Hepatocyte (in vitro differentiated cells): ENCODE measurements around the gene CTNNA2. TPM values are rescaled to one million over a fixed set of nuclear protein-coding genes. Genes with fewer than 3 reads are reported as not detected.
"Not testable (repeated sequence)": the region's sequence is repeated elsewhere in the genome, so short reads cannot be mapped to it uniquely, and the experiment has no call there.

Source experiments
- DNase-seq: peaks from one replicate; pipeline ENCODE4 v3.0.0-alpha.2; 2016; ENCODE audit warnings: low spot score
- H2AFZ ChIP-seq: fragments of 200-600 bp; sonication (generic); 2 replicates; pipeline ENCODE4 v1.6.0; 2016; ENCODE audit warnings: antibody characterized with exemption, mild to moderate bottlenecking
- H3K27ac ChIP-seq: fragments of 200-600 bp; sonication (generic); 2 replicates; pipeline ENCODE4 v1.5.1; 2016; ENCODE audit warnings: mild to moderate bottlenecking
- H3K27me3 ChIP-seq: fragments of 200-600 bp; sonication (generic); 2 replicates; pipeline ENCODE4 v1.6.1; 2016
- H3K36me3 ChIP-seq: fragments of 200-600 bp; sonication (generic); replicated peaks from 2 replicates; pipeline ENCODE4 v1.5.1; 2016; ENCODE audit warnings: low read depth; ENCODE audit not compliant: insufficient read depth
- H3K4me1 ChIP-seq: fragments of 200-600 bp; sonication (generic); 2 replicates; pipeline ENCODE4 v1.5.1; 2016; ENCODE audit warnings: mild to moderate bottlenecking, moderate library complexity; ENCODE audit not compliant: insufficient read depth
- H3K4me2 ChIP-seq: fragments of 200-600 bp; sonication (generic); 2 replicates; pipeline ENCODE4 v1.6.0; 2016
- H3K4me3 ChIP-seq: fragments of 200-600 bp; sonication (generic); 2 replicates; pipeline ENCODE4 v1.5.1; 2016; ENCODE audit warnings: mild to moderate bottlenecking
- H3K79me2 ChIP-seq: fragments of 200-600 bp; sonication (generic); 2 replicates; pipeline ENCODE4 v1.6.0; 2017; ENCODE audit warnings: mild to moderate bottlenecking
- H3K9me2 ChIP-seq: fragments of 200-600 bp; sonication (generic); replicated peaks from 2 replicates; pipeline ENCODE4 v1.6.0; 2017; ENCODE audit warnings: mild to moderate bottlenecking; ENCODE audit not compliant: insufficient read depth
- H3K9me3 ChIP-seq: fragments of 200-600 bp; sonication (generic); 2 replicates; pipeline ENCODE4 v1.5.1; 2016; ENCODE audit warnings: low read depth, mild to moderate bottlenecking
- H4K20me1 ChIP-seq: fragments of 200-600 bp; sonication (generic); 2 replicates; pipeline ENCODE4 v1.6.0; 2016; ENCODE audit warnings: mild to moderate bottlenecking; ENCODE audit not compliant: insufficient read depth, poor library complexity, severe bottlenecking
- CTCF ChIP-seq: fragments of 200-600 bp; sonication (generic); IDR thresholded peaks from 2 replicates; pipeline ENCODE4 v1.5.1; 2016; ENCODE audit warnings: antibody characterized with exemption, mild to moderate bottlenecking; ENCODE audit not compliant: poor library complexity
- EZH2 ChIP-seq: fragments of 200-600 bp; sonication (generic); IDR thresholded peaks from 2 replicates; pipeline ENCODE4 v1.6.1; 2016; ENCODE audit warnings: antibody characterized with exemption, mild to moderate bottlenecking, borderline replicate concordance
- EZH2phosphoT487 ChIP-seq: fragments of 200-600 bp; sonication (generic); IDR thresholded peaks from one replicate; pipeline ENCODE4 v1.6.1; 2018; ENCODE audit warnings: antibody characterized with exemption, mild to moderate bottlenecking, low read depth, moderate library complexity; ENCODE audit not compliant: unreplicated experiment, severe bottlenecking
- WGBS: methylation state at CpG from one replicate; pipeline ENCODE4 v1.1.6; 2016; ENCODE audit warnings: low lambda C conversion rate; ENCODE audit errors: missing lambda C conversion rate; 5-methylcytosine and 5-hydroxymethylcytosine counted together
- polyA plus RNA-seq: library from polyadenylated mRNA; unstranded; fragments of >200 nt; fragmentation: Nextera tagmentation; extraction: Ambion mirVana; gene quantifications from 2 replicates; pipeline ENCODE4 v1.2.1, GENCODE V29; 2016
- total RNA-seq: library from RNA; depleted of rRNA; stranded (reverse); fragments of >200 nt; gene quantifications from 2 replicates; pipeline ENCODE4 v1.2.3, GENCODE V29; 2014

The CTNNA2 gene
- total and polyA plus RNA-seq, 2 experiments from 2014 or later = 0.79 to 4.4 TPM

DNA sequence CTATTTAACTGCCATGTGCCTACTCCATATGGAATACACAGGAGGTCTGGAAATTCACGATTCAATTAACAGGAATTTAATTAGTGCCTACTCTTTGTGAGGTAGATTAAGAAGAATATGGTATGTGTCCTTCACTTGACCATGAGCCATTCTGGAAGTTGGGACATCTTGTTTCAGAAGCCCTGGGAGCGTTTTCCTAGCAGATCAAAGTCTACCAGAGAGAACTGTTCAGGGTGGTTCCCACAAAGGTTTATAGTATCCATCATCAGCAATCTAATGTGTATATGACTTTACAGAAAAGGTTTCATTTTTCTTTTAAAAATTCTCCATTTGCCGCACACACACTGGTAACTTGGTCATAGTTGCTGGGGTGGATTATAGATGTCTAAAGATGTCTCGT lies 632.6 kb downstream of the CTNNA2 start:
- Histone ChIP-seq H2AFZ (no peak overlapping the region), H3K27me3 (no peaks in the 10 kb centered on the region), H3K9me2 (no peaks in the 10 kb centered on the region), H4K20me1 (no peaks in the 10 kb centered on the region), H3K79me2 (no peaks in the 10 kb centered on the region), H3K4me1 (peaks cover 3% of the 10 kb centered on the region), H3K9me3 (no peaks in the 10 kb centered on the region), H3K4me2 (no peak overlapping the region), H3K4me3 (no peak overlapping the region), H3K27ac (no peak overlapping the region), H3K36me3 (no peaks in the 10 kb centered on the region)
- no peak for TF ChIP-seq CTCF
- TF ChIP-seq EZH2phosphoT487 = no peak
- TF ChIP-seq EZH2 = no peak
- DNase-seq = no peak
- 91% methylated on average over 4 of the region's 4 CpGs for WGBS

GRCh38 chr2:80146757-80147156 lies 633.9 kb downstream of the CTNNA2 start:
- not testable (repeated sequence) for H3K79me2 ChIP-seq, H3K27me3 ChIP-seq, H3K4me3 ChIP-seq, H3K9me3 ChIP-seq, H3K4me2 ChIP-seq, H2AFZ ChIP-seq, H3K27ac ChIP-seq, H3K9me2 ChIP-seq, DNase-seq, H3K36me3 ChIP-seq, H4K20me1 ChIP-seq, H3K4me1 ChIP-seq
- 97% methylated on average over 5 of the region's 5 CpGs for WGBS

DNA sequence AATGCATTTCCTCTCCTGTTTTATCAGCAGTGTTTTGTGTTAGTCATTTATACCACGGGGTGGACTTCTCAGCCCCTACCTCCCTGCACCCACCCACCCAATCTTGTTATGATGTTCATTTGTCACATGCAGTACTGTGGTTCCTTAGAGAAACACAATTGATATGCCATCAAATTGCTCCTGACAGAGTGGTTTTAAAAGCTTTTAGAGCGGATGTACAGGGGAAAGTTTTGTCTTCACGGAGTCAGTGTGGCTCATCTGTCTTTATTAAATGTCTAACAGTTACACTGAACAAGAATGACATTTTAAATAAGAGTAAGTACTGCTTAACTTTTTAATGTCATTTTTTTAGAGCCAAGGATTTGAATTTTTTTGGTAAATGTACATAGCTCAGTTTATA lies 634.8 kb downstream of the CTNNA2 start:
- Histone ChIP-seq H3K36me3 (no peaks in the 10 kb centered on the region), H3K4me2 (no peak overlapping the region), H2AFZ (no peak overlapping the region), H3K4me3 (no peak overlapping the region), H4K20me1 (no peaks in the 10 kb centered on the region), H3K9me3 (no peaks in the 10 kb centered on the region), H3K27me3 (no peaks in the 10 kb centered on the region), H3K79me2 (no peaks in the 10 kb centered on the region), H3K4me1 (peaks cover 3% of the 10 kb centered on the region), H3K9me2 (no peaks in the 10 kb centered on the region), H3K27ac (no peak overlapping the region)
- TF ChIP-seq CTCF = no peak
- no peak for TF ChIP-seq EZH2
- no peak for TF ChIP-seq EZH2phosphoT487
- no peak for DNase-seq
- WGBS = 50% methylated on average over 3 of the region's 3 CpGs

DNA sequence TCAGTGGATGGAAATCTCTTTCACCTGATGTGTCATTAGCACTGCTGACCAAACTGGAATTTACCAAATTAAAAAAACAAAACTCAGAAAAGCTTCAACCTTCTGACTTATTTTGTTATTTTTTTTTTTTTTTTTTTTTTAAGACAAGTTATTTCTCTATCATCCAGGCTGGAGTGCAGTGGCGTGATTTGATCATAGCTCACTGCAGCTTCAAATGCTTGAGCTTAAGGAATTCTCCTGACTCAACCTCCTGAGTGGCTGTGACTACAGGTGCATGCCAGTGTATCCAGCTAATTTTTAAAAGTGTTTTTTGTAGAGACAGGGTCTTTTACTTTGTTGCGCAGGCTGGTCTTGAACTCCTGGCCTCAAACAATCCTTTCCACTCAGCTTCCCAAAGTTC lies 636.1 kb downstream of the CTNNA2 start:
- peaks cover 3% of the 10 kb centered on the region for H3K4me1 ChIP-seq
- TF ChIP-seq EZH2 (no peak), CTCF (no peak), EZH2phosphoT487 (no peak)
- 95% methylated on average over 2 of the region's 2 CpGs for WGBS

More for the DNA sequence above, 636.1 kb downstream of the CTNNA2 start:
- Histone ChIP-seq H3K9me3 (no peaks in the 10 kb centered on the region), H3K9me2 (no peaks in the 10 kb centered on the region), H3K4me3 (no peak overlapping the region), H2AFZ (no peak overlapping the region), H3K27ac (no peak overlapping the region), H3K36me3 (no peaks in the 10 kb centered on the region), H3K27me3 (no peaks in the 10 kb centered on the region), H3K79me2 (no peaks in the 10 kb centered on the region), H3K4me2 (no peak overlapping the region), H4K20me1 (no peaks in the 10 kb centered on the region)
- DNase-seq = no peak
